Nephron progenitor cell (in vitro differentiated cells): ENCODE measurements around the gene NAXE.
A peak's percentile ranks its signal among the peaks of the same experiment; 100 is the strongest.

Experiments
- DNase-seq: peaks from one replicate; pipeline ENCODE4 v3.0.0; 2021
- H3K27ac Mint-ChIP-seq: 2 replicates; pipeline ENCODE4 v1.8.0; 2021; ENCODE audit warnings: mild to moderate bottlenecking, moderate library complexity, mixed read lengths
- H3K27me3 Mint-ChIP-seq: 2 replicates; pipeline ENCODE4 v1.8.0; 2021; ENCODE audit warnings: mild to moderate bottlenecking, low read depth, mixed read lengths; ENCODE audit not compliant: poor library complexity
- H3K36me3 Mint-ChIP-seq: 2 replicates; pipeline ENCODE4 v1.8.0; 2021; ENCODE audit warnings: low read depth, mixed read lengths
- H3K4me1 Mint-ChIP-seq: 2 replicates; pipeline ENCODE4 v1.8.0; 2021; ENCODE audit warnings: mixed read lengths
- H3K4me3 Mint-ChIP-seq: 2 replicates; pipeline ENCODE4 v1.8.0; 2021; ENCODE audit warnings: mild to moderate bottlenecking, moderate library complexity, mixed read lengths
- H3K9me3 Mint-ChIP-seq: 2 replicates; pipeline ENCODE4 v1.8.0; 2021; ENCODE audit warnings: mild to moderate bottlenecking, moderate library complexity, mixed read lengths
- TF ChIP-seq, protein P1 (sequence below): fragments of 200-600 bp; sonication (generic); IDR thresholded peaks from 2 replicates; pipeline ENCODE4 v1.5.0; 2021; ENCODE audit warnings: antibody characterized with exemption

The NAXE gene

DNA sequence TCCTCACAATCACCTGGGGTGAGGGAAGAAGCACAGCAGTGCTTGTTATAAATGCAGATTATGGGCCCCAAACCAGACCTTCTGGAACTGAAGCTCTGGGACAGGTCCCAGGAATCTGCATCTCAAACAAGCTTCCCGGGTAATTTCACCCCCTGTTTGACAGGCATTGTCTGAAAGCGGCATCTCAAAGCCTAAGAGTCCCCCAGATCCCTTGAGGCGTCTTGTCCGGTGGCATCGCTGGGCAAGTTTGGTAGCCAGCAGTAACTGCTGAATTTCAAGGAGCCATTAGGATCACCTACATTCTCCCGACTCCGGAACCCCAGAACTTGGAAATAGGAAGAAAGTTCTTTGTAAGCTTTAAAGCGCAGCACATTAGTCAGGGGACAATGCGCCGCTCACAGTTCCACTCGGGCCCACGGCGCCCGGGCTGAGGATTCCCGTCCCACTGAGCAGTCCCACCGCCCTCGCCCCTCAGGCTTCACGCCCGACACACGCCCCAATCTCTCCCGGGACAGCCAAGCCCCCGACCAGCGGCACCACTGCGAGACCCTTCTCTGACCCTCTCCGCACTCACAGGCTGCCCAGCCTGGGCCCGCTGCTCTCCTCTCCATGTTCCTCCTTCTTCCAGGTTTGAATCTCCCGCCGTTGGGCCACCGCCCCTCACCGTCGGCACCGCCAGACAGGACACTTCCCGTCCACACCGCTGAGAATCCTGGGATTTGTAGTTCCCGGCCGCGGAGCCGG is 19.5 kb upstream of the NAXE start, which contains the start of gene IQGAP3:
Gene IQGAP3, minus strand, starts transcription at position 647 of the 744 bp plus-strand sequence. Its CDS starts 36 bp downstream, at position 611.
- no peaks in the 10 kb centered on the region for H3K9me3 Mint-ChIP-seq
- H3K4me1 Mint-ChIP-seq, result peaks cover 54% of the 10 kb centered on the region
- DNase-seq, result peak; percentile 89
- H3K27ac Mint-ChIP-seq, result peak within 1 kb of the TSS; percentile 50
- peaks cover 15% of the 10 kb centered on the region for H3K27me3 Mint-ChIP-seq
- TF ChIP-seq, protein P1, sequence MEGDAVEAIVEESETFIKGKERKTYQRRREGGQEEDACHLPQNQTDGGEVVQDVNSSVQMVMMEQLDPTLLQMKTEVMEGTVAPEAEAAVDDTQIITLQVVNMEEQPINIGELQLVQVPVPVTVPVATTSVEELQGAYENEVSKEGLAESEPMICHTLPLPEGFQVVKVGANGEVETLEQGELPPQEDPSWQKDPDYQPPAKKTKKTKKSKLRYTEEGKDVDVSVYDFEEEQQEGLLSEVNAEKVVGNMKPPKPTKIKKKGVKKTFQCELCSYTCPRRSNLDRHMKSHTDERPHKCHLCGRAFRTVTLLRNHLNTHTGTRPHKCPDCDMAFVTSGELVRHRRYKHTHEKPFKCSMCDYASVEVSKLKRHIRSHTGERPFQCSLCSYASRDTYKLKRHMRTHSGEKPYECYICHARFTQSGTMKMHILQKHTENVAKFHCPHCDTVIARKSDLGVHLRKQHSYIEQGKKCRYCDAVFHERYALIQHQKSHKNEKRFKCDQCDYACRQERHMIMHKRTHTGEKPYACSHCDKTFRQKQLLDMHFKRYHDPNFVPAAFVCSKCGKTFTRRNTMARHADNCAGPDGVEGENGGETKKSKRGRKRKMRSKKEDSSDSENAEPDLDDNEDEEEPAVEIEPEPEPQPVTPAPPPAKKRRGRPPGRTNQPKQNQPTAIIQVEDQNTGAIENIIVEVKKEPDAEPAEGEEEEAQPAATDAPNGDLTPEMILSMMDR, result no peak
- peaks cover 23% of the 10 kb centered on the region for H3K36me3 Mint-ChIP-seq
- H3K4me3 Mint-ChIP-seq, result peak within 1 kb of the TSS; percentile 99

GRCh38 chr1:156572663-156573018 is 18.9 kb upstream of the NAXE start:
- TF ChIP-seq, protein P1, result no peak
- H3K27me3 Mint-ChIP-seq, result peaks cover 15% of the 10 kb centered on the region

DNA sequence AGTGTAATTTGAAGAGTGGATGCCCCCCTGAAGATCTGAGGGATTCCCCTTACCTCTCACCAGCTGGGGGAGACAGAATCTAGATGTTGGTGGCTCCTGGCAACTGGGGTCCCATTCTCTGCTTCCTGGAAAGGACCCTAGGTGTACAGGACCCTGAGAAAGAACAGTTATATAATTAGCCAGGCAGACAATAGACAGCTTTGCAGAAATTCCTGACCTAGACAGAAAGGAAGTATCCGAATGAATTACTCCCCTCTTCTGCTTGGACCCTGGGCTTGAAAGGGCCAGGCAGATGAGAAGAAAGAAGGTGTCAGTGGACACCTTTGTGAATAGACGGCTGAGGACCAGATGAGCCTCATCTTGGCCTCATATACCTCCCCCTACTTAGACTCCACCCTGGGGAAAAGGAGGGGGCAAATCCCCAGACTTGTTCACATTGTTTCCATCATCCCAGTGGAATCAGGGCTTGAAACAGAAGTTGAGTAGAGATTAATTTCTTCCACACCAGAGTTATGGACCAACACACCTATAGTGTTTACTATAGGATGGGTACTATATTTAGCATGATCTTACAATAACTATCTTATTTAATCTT is 17.4 kb upstream of the NAXE start:
- Mint-ChIP-seq H3K4me3 (no peak overlapping the region), H3K27me3 (peaks cover 15% of the 10 kb centered on the region)

More at GRCh38 chr1:156572663-156573018, 18.9 kb upstream of the NAXE start:
- Mint-ChIP-seq H3K9me3 (no peaks in the 10 kb centered on the region), H3K27ac (no peak overlapping the region), H3K4me1 (peaks cover 59% of the 10 kb centered on the region), H3K4me3 (peak overlapping the region; percentile 99), H3K36me3 (peaks cover 18% of the 10 kb centered on the region)
- no peak for DNase-seq

DNA sequence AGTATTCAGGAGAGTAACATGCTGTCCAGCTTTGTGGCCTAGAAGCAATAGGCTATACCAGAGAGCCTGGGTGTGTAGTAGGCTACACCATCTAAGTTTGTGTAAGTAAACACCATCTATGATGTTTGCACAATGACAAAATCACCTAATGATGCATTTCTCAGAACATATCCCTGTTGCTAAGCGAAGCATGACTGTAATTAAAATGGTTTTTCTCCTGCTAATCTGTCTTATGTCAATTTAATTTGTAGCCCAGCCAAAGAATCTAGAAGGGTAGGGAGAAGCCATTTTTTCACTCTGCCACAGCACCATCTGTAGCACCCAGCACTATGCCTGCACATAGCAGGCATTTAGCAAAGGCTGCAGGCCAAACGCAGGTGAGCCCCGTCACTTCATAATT is 14.0 kb upstream of the NAXE start:
- Mint-ChIP-seq H3K27ac (peak overlapping the region; percentile 95), H3K27me3 (peaks cover 17% of the 10 kb centered on the region), H3K4me3 (no peak overlapping the region), H3K36me3 (no peaks in the 10 kb centered on the region), H3K9me3 (no peaks in the 10 kb centered on the region), H3K4me1 (peaks cover 77% of the 10 kb centered on the region)
- DNase-seq, result no peak
- TF ChIP-seq, protein P1, result no peak

More for the DNA sequence above, 17.4 kb upstream of the NAXE start:
- DNase-seq, result no peak
- H3K4me1 Mint-ChIP-seq, result peaks cover 70% of the 10 kb centered on the region
- TF ChIP-seq, protein P1, result no peak
- no peaks in the 10 kb centered on the region for H3K9me3 Mint-ChIP-seq
- no peak overlapping the region for H3K27ac Mint-ChIP-seq
- peaks cover 7% of the 10 kb centered on the region for H3K36me3 Mint-ChIP-seq

DNA sequence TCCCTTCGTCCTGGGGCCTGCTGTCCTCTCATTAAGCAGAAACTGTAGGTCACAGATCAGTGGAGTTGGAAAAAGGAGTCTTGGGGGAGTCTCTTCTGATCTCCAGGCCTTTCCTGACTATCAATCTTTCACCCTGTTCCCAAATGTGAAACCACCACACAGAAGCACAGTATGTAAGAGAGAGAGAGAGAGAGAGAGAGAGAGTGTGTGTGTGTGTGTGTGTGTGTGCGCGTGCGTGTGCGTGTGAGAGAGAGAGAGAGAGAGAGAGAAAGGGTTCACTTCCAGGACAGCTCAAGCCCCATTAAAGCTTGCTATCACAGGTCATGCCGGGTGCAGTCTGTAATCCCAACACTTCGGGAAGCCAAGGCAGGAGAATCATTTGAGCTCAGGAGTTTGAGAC is 13.5 kb upstream of the NAXE start:
- Mint-ChIP-seq H3K36me3 (no peaks in the 10 kb centered on the region), H3K27me3 (peaks cover 14% of the 10 kb centered on the region), H3K9me3 (no peaks in the 10 kb centered on the region), H3K27ac (peak overlapping the region; percentile 95), H3K4me3 (peak overlapping the region; percentile 52), H3K4me1 (peaks cover 77% of the 10 kb centered on the region)
- no peak for DNase-seq
- TF ChIP-seq, protein P1, result no peak
